ENCODE data around the gene PLEKHA3. TPM values are rescaled to one million over a fixed set of nuclear protein-coding genes. Genes with fewer than 3 reads are reported as not detected.

Gene PLEKHA3
- total RNA-seq, 1 experiment from 2014 or later, result 25.9 TPM

DNA sequence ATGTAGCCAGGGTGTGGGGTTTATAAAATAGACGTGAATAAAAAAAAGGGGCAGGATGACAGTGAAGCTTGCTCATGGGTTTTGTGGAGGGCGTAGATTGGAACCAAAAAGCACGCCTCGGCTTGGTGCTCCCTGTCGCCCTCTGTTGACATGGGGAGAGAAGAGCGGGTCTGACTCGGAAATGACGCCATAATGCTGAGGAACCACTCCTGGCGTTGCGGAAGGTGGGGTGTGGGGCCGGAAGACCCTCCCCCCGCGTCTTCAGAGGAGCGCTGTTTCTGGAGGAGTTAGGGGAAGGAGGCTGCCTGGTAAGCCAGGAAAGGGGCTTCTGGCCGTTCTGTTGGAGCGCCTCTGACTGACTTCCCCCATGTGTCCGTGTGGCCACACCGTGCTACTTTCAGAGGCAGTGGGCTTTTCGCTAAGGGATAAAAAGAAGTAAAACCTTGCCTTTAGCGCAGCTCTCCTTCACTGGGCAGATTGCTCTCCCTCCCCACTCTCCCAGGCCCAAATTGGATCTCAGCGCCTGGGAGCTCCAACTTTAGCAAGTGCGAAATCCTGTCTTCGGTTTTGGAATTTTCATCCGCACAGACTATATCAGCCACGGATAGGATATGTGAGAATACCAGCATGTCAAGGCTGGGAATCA, 42.8 kb downstream of the PLEKHA3 start:
- WGBS (ENCODE audit: extremely low coverage, insufficient read length, low lambda C conversion rate), result no CpG with 5 or more reads among the region's 25 CpGs
- Histone ChIP-seq H4K91ac (ENCODE audit: insufficient read length, low read depth, low read length) (no peak overlapping the region), H4K20me1 (ENCODE audit: control insufficient read depth, insufficient read depth, insufficient read length) (no peaks in the 10 kb centered on the region), H3K4me1 (ENCODE audit: insufficient read depth, low read length) (no peaks in the 10 kb centered on the region), H2BK12ac (ENCODE audit: insufficient read length, low read depth, low read length) (no peak overlapping the region), H3K4ac (ENCODE audit: low read depth, low read length) (no peak overlapping the region), H3K4me2 (ENCODE audit: insufficient read depth, insufficient read length, low read length) (peak overlapping the region; percentile 93), H3K9me3 (ENCODE audit: control insufficient read depth, low read depth, low read length) (no peaks in the 10 kb centered on the region), H3K23me2 (ENCODE audit: insufficient read length, low read depth, low read length, poor library complexity, severe bottlenecking) (peaks cover 8% of the 10 kb centered on the region), H3K27ac (ENCODE audit: insufficient read length, low read depth, low read length) (no peak overlapping the region), H3K56ac (ENCODE audit: insufficient read length, low read depth, low read length) (no peak overlapping the region), H3K23ac (ENCODE audit: insufficient read length, low read depth, low read length) (no peak overlapping the region), H3K27me3 (ENCODE audit: insufficient read depth, low read length) (no peaks in the 10 kb centered on the region; the same call in 1 of the 2 replicates), H2BK20ac (ENCODE audit: low read depth, low read length, poor library complexity, severe bottlenecking) (no peak overlapping the region), H2BK120ac (ENCODE audit: low read depth, low read length, poor library complexity, severe bottlenecking) (no peak overlapping the region), H3K18ac (ENCODE audit: insufficient read length, low read depth, low read length) (peak overlapping the region; percentile 58), H3K9ac (ENCODE audit: extremely low read depth, insufficient read length, low read length) (peak overlapping the region; percentile 87), H3T11ph (ENCODE audit: low read length) (no peak overlapping the region), H2BK15ac (ENCODE audit: low read depth, low read length) (no peak overlapping the region), H3K79me1 (ENCODE audit: insufficient read depth, low read depth, low read length, poor library complexity, severe bottlenecking) (no peaks in the 10 kb centered on the region), H3K79me2 (ENCODE audit: insufficient read depth, low read length) (peaks cover 12% of the 10 kb centered on the region; the same call in 1 of the 2 replicates), H2AK5ac (ENCODE audit: insufficient read length, low read length) (no peak overlapping the region), H4K8ac (replicated peaks; ENCODE audit: insufficient read length, low read depth, low read length) (no peak overlapping the region), H2BK5ac (ENCODE audit: insufficient read length, low read length) (no peak overlapping the region), H3K14ac (ENCODE audit: insufficient read depth, low read length) (no peak overlapping the region; the same call in 1 of the 2 replicates), H2AFZ (ENCODE audit: low read length) (peak overlapping the region; percentile 63), H4K5ac (ENCODE audit: insufficient read length, low read depth, low read length) (no peak overlapping the region)
- Mint-ChIP-seq H3K27me3 (ENCODE audit: low read depth) (no peaks in the 10 kb centered on the region), H3K4me3 (peak overlapping the region; percentile 90 to 97), H3K4me1 (peaks cover 4 to 12% of the 10 kb centered on the region in 2 experiments; a peak in 3 of 4 replicates), H3K27ac (peak overlapping the region; percentile 93 to 98 (median 96)), H3K9me3 (no peaks in the 10 kb centered on the region), H3K36me3 (ENCODE audit: insufficient read depth in 1 of 3, low read depth in 3 of 3) (peaks cover 0 to 6% (median 0%) of the 10 kb centered on the region in 3 experiments; a peak in 3 of 7 replicates)
- TF ChIP-seq, protein P1, sequence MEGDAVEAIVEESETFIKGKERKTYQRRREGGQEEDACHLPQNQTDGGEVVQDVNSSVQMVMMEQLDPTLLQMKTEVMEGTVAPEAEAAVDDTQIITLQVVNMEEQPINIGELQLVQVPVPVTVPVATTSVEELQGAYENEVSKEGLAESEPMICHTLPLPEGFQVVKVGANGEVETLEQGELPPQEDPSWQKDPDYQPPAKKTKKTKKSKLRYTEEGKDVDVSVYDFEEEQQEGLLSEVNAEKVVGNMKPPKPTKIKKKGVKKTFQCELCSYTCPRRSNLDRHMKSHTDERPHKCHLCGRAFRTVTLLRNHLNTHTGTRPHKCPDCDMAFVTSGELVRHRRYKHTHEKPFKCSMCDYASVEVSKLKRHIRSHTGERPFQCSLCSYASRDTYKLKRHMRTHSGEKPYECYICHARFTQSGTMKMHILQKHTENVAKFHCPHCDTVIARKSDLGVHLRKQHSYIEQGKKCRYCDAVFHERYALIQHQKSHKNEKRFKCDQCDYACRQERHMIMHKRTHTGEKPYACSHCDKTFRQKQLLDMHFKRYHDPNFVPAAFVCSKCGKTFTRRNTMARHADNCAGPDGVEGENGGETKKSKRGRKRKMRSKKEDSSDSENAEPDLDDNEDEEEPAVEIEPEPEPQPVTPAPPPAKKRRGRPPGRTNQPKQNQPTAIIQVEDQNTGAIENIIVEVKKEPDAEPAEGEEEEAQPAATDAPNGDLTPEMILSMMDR (conservative IDR thresholded peaks at IDR 0.05), result peak; percentile 84
- DNase-seq, result peak; percentile 93

Data from H9 (cell line).